ENCODE data around the gene OPRM1. TPM values are rescaled to one million over a fixed set of nuclear protein-coding genes. Genes with fewer than 3 reads are reported as not detected.
A peak's percentile ranks its signal among the peaks of the same experiment; 100 is the strongest.

OPRM1 gene
- total and polyA plus RNA-seq, 2 donors from 2014 or later, result not detected

- no peak for FAIRE-seq
- no peak for DNase-seq
- intact Hi-C loops (cut with DNase I), result no loop called here
- TF ChIP-seq CTCF (IDR thresholded peaks at IDR 0.05; ENCODE audit: borderline replicate concordance, extremely low read depth, insufficient read depth), result no peak
- Histone ChIP-seq H3K9me3 (ENCODE audit: control insufficient read depth in 2 of 3, insufficient read depth in 1 of 3, low read length in 3 of 3) (no peaks in the 10 kb centered on the region), H3K9ac (ENCODE audit: low read length in 3 of 3) (no peak overlapping the region), H3K4me1 (ENCODE audit: control insufficient read depth in 2 of 3, insufficient read depth in 2 of 3, low read depth in 1 of 3, low read length in 3 of 3) (no peaks in the 10 kb centered on the region), H3K4me3 (ENCODE audit: low read length in 3 of 3) (no peak overlapping the region), H3K27me3 (ENCODE audit: control insufficient read depth, insufficient read depth, low read length) (no peaks in the 10 kb centered on the region), H3K27ac (ENCODE audit: low read depth in 2 of 2, low read length in 2 of 2) (no peak overlapping the region), H3K36me3 (ENCODE audit: control insufficient read depth in 2 of 3, insufficient read depth in 3 of 3, low read length in 3 of 3) (no peaks in the 10 kb centered on the region)
These were observed 54.4 kb downstream of the OPRM1 start for GRCh38 chr6:154093231-154094044.

- Histone ChIP-seq H3K4me3 (ENCODE audit: low read length in 3 of 3) (no peak overlapping the region), H3K9me3 (ENCODE audit: control insufficient read depth in 2 of 3, insufficient read depth in 1 of 3, low read length in 3 of 3) (no peaks in the 10 kb centered on the region), H3K27ac (ENCODE audit: low read depth in 2 of 2, low read length in 2 of 2) (no peak overlapping the region), H3K4me1 (ENCODE audit: control insufficient read depth in 2 of 3, insufficient read depth in 2 of 3, low read depth in 1 of 3, low read length in 3 of 3) (no peaks in the 10 kb centered on the region), H3K27me3 (ENCODE audit: control insufficient read depth, insufficient read depth, low read length) (no peaks in the 10 kb centered on the region), H3K36me3 (ENCODE audit: control insufficient read depth in 2 of 3, insufficient read depth in 3 of 3, low read length in 3 of 3) (no peaks in the 10 kb centered on the region), H3K9ac (ENCODE audit: low read length in 3 of 3) (no peak overlapping the region)
- peak in 2 of 5 donors; percentile 12 to 27 for DNase-seq
- intact Hi-C loops (cut with DNase I), result no loop called here
- no peak for FAIRE-seq
- no peak for TF ChIP-seq CTCF (IDR thresholded peaks at IDR 0.05; ENCODE audit: borderline replicate concordance, extremely low read depth, insufficient read depth)
These were observed 56.5 kb downstream of the OPRM1 start for GRCh38 chr6:154095571-154095970.

GRCh38 chr6:154096316-154096715 lies 57.3 kb downstream of the OPRM1 start:
- TF ChIP-seq CTCF (IDR thresholded peaks at IDR 0.05; ENCODE audit: borderline replicate concordance, extremely low read depth, insufficient read depth), result no peak
- FAIRE-seq (no peak), DNase-seq (no peak)
- H3K27ac ChIP-seq (ENCODE audit: low read depth in 2 of 2, low read length in 2 of 2), result no peak overlapping the region
- no peak overlapping the region for H3K4me3 ChIP-seq (ENCODE audit: low read length in 3 of 3)
- H3K9me3 ChIP-seq (ENCODE audit: control insufficient read depth in 2 of 3, insufficient read depth in 1 of 3, low read length in 3 of 3), result no peaks in the 10 kb centered on the region
- intact Hi-C loops (cut with DNase I), result no loop called here
- H3K4me1 ChIP-seq (ENCODE audit: control insufficient read depth in 2 of 3, insufficient read depth in 2 of 3, low read depth in 1 of 3, low read length in 3 of 3), result no peaks in the 10 kb centered on the region
- H3K27me3 ChIP-seq (ENCODE audit: control insufficient read depth, insufficient read depth, low read length), result no peaks in the 10 kb centered on the region
- H3K9ac ChIP-seq (ENCODE audit: low read length in 3 of 3), result no peak overlapping the region
- H3K36me3 ChIP-seq (ENCODE audit: control insufficient read depth in 2 of 3, insufficient read depth in 3 of 3, low read length in 3 of 3), result no peaks in the 10 kb centered on the region
